GM23248 (cell line): ENCODE results near the gene CREB3L1.

Source experiments
- EZH2 ChIP-seq: fragments of 200-600 bp; sonication (generic); IDR thresholded peaks from 2 replicates; pipeline ENCODE4 v1.6.1; 2018; ENCODE audit warnings: antibody characterized with exemption, mild to moderate bottlenecking; ENCODE audit not compliant: insufficient read depth, poor library complexity, severe bottlenecking
- EZH2phosphoT487 ChIP-seq: fragments of 200-600 bp; sonication (generic); IDR thresholded peaks from 2 replicates; pipeline ENCODE4 v1.6.1; 2018; ENCODE audit warnings: antibody characterized with exemption, moderate library complexity, mild to moderate bottlenecking, low read depth; ENCODE audit not compliant: insufficient read depth

DNA sequence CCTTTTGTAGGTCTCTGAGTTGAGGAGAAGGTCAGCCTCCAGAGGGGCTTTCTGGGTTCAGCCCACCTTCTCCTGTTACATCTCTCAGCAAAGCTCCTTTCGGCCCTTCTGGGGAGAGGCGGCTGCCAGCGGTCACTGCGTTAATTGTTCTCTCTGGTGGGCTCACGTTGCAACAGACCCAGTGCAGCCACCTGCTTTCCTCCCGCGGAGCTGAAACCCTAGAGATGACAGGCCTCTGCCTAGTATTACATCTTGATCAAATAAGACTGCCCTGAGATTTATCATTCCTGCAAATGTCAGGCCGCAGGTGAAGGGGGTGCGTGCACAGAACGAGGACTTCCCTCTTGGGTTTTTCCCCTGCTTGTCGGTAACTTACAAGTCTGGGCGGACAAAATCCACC, 43.2 kb upstream of the CREB3L1 start:
- no peak for TF ChIP-seq EZH2
- no peak for TF ChIP-seq EZH2phosphoT487
